Stimulated activated CD4-positive, alpha-beta T cell treated with anti-CD3 and anti-CD28 coated beads, Interleukin-12 subunit alpha, Interleukin-12 subunit beta, amount 100 ng/mL, for 4 hours (primary cell): Measurements from ENCODE around the gene HEXB.
"Not testable (repeated sequence)": the region's sequence is repeated elsewhere in the genome, so short reads cannot be mapped to it uniquely, and the experiment has no call there.

Source experiments
- DNase-seq: peaks from one replicate; pipeline ENCODE4 v3.0.0-alpha.2; 2020

HEXB gene

GRCh38 chr5:74660140-74660539 is 24.9 kb upstream of the HEXB start:
- no peak for DNase-seq

DNA sequence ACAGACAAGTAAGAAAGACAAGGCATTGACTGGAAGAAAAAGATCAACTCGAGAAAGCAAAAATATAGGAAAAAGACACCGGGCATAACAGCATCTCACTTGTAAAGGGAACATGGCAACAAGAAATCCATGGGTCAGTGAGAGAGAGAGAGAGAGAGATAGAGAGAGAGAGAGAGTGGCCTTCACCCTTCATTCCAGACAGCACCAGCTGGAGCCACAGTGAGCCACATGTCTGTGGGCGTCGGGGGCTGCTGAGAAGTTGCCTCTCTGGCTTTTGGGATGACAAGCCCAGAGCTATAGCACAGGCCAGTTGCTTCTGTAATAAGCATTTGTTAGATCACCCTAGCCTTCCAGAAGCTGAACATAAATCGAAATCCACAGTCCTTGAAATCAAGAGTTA is 24.2 kb upstream of the HEXB start:
- no peak for DNase-seq

DNA sequence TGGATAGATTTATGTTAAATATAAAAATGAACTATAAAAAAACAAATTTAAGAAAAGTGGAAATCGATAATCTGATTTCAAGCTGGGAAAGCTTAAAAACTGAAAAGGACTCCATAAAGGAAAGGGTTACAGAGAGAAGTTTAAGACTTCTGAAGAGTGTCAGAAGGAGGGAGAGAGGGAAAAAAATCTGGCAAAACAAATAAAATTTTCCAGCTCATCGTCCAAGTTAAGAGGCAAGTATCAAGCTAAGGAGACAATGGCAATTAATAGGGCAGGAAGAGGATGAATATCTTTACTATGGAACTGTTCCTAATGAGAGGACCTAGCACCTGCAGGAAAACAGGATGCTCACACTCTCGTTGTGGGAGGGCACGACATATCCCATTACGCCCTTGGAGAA is 20.5 kb upstream of the HEXB start:
- DNase-seq, result no peak

DNA sequence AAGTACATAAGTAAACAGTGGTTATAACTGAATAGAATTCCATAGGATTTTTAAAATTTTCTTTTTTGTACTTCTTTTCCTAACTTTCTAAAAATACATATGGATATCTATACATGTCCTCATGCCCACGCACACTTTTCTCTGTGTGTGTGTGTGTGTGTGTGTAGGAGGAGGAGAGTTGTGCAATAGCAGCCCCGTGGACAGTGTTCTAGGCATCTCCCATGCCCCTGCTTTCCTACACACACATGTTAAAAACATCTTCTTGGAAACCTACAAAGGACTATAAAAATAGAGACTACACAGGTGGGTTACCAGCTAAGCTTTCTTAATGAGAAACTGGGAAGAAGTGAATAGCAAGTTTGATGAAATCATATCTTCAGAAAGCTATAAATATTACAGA is 19.8 kb upstream of the HEXB start:
- no peak for DNase-seq

DNA sequence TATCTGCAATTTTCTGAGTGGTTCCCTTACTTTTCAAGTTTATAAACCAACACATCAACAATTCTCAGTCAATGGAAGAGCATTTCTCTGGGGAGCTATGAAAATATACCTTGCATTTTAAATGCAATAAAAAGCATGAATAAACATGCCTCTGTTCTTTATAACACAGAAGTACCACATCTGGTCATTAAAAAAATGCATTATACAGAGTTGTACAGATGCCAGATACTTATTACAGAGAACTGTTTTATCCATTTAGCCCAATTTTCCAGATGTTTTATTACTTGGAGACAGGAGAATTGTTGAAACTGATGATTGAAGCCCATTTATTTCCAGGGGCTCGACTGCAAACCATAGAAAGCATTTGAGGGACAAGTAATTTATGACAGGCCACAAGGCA is 19.2 kb upstream of the HEXB start:
- no peak for DNase-seq

DNA sequence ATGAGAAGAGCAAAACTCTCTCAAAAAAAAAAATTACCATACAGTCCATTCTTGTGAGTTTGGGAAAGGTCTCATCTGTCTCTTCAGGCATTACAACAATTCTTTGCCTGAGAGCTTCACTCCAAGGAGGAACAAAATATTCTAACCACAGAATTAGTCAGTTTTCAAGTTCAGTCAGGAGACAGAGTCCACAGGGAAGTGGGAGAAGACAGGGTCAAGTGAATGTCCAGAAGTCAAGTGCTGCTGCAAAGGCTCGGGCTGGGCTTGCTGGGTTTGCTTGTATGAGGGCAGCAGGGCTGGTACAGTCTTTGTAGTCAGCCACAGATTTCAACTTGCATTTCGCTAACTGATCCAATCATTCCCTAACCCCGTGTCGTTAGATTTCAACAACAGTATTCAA is 17.6 kb upstream of the HEXB start:
- no peak for DNase-seq

DNA sequence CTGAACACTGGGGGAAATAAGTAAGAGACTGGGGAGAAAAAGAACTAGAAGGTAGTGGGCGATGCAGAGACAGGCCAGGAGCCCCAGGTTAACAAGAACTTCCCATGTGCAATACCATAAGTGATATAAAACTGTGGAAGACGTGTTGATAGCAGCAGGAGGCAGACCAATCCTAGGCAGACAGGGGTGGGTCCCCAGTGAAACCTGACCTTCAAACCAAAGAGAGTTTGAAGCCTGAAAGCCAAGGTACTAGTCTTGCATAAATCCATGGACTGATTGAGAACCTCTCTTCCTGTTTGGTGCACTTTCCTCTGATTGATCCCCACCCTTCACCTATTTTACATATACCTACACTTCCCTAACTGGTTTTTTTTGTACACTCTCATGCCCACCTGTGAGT is 15.2 kb upstream of the HEXB start:
- DNase-seq, result no peak

DNA sequence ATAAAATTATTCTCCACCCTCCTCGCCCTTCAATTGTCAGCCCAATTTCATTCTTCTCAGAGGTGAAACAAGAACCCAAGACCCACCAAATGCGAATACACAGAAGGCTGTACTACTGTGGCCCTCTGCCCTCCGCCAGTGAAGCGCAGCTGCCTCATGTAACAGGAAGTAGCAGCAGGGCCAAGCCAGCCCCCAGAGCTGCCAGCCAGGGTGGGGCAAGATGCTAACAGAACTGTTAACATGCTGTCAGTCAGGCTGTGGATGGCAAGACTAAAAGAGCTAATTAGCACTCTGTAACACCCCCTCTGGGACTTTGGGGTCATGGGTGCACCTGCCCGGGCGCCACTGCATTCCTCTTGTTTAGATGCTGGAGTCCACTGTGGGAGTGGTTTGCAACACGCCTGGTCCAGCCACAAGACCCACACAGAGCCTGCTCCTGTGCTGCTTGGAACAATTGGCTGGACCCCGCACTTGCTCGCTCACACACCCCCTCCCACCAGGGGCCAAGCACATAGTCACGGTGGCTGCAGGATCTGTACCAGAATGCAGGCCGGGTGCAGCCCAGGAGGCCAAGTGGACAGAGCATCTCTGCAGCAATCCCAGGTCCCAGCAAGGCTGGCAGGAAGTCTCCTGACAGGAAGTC is 14.5 kb upstream of the HEXB start:
- no peak for DNase-seq

DNA sequence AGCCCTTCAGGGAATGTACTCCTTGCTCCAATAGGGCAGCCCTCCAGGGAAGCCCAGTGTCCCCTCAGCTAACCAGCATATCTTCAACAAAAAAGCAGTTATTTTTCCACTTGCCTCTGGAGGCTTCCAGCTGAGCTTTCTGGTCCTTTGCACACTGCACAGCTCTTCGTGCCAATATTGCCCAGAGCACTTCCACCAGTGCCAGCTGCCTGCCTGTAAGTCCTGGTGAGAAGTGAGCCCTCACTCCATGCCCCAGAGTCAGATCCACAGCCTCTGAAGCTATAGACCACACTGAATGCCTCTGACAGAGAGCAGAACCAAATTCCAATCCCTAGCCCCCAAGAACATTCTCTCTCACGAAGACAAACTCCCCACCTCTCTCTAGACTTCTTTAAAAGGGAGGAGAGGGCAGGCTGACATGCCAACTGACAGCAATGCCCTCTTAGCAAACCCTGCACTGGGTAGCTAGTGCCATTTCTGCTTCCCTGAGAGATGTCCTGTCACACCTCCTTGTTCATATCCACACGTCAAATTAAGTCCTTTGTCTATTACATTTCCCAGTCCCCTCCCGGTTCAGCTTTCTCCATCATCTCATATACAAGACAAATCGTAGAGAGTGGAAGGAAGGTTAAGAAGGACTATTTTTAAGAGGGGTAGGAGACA is 12.7 kb upstream of the HEXB start:
- no peak for DNase-seq

DNA sequence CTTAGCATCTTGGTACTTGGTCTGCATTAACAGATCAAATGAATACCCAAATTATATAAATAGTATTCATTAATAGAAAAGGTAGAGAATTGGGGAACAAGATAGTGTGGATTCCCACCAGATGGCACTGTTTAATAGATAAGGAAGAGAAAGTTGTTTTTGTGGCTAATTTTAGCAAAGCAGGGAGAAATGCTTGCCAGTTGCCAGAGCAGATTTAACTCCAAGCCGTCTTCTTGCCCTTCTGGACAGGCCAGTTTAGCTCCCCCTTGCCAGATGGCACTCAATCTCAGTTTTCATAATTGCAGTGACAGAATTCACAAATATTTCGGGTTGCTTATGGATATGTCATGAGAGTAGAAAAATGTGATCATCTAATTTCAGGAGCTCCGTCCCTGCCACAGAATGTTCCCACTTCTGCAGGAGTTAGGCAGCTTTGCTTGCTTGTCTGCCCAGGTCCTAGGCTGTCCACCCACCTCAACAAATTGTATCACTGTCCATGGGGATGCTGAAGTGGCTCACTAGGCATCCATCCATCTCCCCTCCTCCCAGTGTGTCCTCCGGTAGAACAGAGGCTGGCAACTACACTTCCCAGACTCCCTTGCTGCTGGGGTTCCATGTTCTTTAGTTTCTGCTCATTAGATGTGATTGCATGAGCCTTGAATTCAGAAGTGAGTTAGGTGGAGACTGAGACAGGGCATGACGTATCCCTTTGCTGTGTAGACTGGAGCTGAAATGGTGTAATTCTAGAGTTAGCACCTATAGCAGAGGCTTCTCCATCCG is 11.8 kb upstream of the HEXB start:
- no peak for DNase-seq

- not testable (repeated sequence) for DNase-seq
Measured at GRCh38 chr5:74676466-74676865, 8.6 kb upstream of the HEXB start.

DNA sequence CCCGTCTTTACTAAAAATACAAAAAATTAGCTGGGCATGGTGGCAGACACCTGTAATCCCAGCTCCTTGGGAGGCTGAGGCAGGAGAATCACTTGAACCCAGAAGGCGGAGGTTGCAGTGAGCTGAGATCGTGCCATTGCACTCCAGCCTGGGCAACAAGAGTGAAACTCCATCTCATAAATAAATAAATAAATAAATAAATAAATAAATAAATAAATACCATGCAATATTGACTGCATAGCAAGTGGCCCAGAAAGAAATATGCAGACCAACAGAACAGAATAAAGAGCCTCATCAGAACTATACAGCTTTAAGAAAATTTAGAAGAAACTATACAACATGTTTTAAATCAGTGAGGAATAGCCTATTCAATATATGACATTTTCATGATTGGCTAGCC is 6.9 kb upstream of the HEXB start:
- not testable (repeated sequence) for DNase-seq

DNA sequence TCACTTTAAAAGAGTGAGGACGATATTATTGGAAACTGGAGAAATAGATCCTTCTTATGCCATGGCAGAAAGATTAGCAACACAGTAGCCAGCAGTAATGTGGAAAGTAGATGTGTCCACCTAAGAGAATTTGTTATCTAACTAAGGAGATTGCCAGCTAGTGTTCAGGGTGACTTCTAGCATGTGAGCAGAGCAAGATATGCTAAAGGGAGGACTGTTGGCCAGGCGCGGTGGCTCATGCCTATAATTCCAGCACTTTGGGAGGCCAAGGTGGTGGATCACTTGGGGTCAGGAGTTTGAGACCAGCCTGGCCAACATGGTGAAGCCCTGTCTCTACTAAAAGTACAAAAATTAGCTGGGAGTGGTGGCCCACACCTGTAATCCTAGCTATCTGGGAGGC is 5.7 kb upstream of the HEXB start:
- DNase-seq, result not testable (repeated sequence)

DNA sequence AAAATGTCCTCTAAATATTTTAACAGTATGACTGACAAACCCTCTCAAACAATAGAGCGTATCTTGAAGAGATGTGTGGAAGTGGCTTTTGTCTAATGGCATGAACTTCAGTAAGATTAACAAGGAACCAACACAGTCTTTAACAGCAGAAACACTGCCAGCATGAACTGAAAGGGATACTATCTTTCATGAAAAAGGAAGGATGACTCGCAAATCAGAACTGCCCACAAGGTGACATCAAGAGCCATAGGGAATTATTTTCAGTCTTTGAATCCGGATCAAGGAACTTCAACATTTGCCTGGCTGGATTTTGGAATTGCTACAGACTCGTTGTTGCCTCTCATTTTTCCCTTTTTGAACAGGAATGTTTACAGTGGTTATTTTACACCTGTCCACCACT is 5.1 kb upstream of the HEXB start:
- DNase-seq, result no peak

DNA sequence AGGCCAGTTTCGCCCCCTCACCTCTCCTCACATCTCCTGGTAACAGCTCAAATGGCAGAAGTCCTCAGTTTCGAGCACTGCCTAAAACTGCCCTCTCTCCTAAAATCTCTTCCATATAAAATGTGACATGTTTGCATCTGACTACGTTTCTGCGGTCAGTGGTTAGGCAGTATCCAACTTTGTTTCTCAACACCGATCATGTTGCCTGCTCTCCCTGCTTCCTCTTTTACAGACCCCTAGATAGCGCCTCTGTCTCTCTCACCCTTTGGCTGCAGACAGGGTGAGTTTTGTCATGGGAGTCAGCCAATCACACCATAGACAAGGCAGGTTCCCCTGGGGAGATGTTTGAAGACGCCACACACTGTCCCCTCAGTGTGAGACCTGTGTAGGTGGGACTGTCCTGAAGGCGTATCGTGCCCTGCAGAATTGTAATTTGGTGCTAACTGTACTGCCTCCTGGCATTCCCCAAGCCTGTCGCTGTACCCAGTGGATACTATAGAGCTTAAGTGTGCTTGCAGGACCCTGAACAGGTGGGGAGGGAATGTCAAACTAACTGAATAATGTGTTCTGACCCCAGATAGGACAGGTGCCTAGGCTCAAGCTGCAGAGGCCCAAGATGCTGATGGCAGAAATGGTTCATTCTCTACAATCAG is 1.1 kb downstream of the HEXB start:
- DNase-seq, result no peak

- no peak for DNase-seq
Measured at GRCh38 chr5:74686962-74687751, 2.1 kb downstream of the HEXB start.

DNA sequence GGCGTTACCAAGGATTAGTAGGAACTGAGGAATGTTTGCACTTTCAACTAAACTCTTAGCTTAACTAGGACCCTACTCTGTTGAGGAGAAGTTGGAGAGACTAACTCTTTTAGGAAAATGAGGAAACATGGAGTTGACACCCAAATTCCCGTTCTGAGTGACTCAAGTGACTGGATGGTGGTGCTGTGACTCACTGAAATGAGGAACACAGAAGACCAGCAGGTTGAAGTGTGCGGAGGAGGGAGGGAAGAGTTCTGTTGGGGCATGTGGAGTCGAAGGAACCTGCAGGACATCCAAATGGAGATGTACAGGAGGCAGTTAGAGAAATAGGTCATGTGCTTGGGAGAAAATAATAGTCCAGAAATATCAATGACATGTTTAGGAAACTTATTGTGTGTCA is 8.2 kb downstream of the HEXB start:
- DNase-seq, result no peak

DNA sequence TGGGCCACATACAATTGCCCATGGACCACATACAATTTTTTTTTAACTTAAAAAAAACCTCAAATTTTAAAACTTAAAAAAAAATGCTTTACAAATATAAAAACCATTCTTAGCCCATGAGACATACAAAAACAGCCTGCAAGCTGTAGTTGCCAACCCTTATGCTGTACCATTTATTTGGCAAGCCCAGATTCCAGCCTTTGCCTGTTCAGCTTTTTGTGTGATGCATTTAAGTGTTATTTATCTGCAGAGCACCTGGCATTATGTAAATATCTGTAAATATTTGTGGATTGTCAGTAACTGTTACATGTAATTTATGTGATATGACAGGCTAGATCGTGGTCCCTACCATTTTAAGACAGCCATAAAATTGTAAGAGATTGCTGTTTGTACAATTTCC is 32.6 kb downstream of the HEXB start:
- DNase-seq, result no peak

- DNase-seq, result no peak
Measured at GRCh38 chr5:74722271-74722670, 37.2 kb downstream of the HEXB start.

GRCh38 chr5:74725331-74725730 is 40.3 kb downstream of the HEXB start:
- DNase-seq, result no peak

DNA sequence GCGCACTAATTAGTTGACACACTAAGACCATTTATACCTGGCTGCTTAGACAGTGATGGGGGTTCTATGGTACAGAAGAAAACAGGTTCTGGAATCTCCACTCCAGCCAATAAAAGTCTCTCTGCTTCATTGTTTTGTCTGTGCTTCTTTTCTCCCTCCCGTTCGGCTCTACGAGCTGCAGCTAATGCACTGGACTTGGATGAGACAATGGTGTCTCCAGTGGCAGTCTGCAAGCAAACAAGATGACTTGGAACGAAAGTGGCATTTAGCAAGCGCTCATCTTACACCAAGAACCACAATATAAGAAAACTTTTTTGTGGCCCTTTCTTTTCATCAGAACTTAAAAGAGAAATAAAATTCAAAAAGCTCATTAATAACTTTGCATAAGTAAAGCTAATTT is 51.7 kb downstream of the HEXB start:
- DNase-seq, result no peak

- DNase-seq, result no peak
Measured at GRCh38 chr5:74738406-74738805, 53.4 kb downstream of the HEXB start.

DNA sequence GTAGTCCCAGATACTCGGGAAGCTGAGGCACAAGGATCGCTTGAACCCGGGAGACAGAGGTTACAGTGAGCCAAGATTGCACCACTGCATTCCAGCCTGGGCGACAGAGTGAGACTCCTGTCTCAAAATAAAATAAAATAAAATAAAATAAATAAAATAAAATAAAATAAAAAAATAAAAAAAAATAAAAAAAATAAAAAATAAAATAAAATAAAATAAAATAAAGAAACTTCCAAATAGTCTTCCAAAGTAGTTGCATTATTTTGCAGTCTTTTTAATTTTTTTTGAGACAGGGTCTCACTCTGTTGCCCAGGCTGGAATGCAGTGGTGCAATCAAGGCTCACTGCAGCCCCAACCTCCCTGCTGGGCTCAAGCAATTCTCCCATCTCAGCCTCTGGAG is 63.7 kb downstream of the HEXB start:
- DNase-seq, result not testable (repeated sequence)
